ENCODE results near the gene PROX2. TPM values are rescaled to one million over a fixed set of nuclear protein-coding genes. Genes with fewer than 3 reads are reported as not detected.

PROX2 gene
- total and polyA plus RNA-seq, 11 donors, result not detected

GRCh38 chr14:74836251-74836960 is 39.5 kb downstream of the PROX2 start:
- WGBS, 4 donors, result 81 to 91% (median 88%) methylated on average over 1 of the region's 1 CpG
- peaks cover 0 to 38% (median 6%) of the 10 kb centered on the region in 12 donors for H3K4me1 ChIP-seq
- no peaks in the 10 kb centered on the region for H3K9me3 ChIP-seq
- intact Hi-C loops (cut with DNase I), result no loop called here
- DNase-seq, result no peak
- no peak for ATAC-seq
- H3K27me3 ChIP-seq, result no peaks in the 10 kb centered on the region
- TF ChIP-seq CTCF (IDR thresholded peaks at IDR 0.05) (no peak), POLR2A (IDR thresholded peaks at IDR 0.05) (no peak)
- no peak overlapping the region for H3K4me3 ChIP-seq
- H3K27ac ChIP-seq, result peak overlapping the region in 1 of 12 donors; percentile 88
- peaks cover 0 to 56% (median 24%) of the 10 kb centered on the region in 9 donors for H3K36me3 ChIP-seq

GRCh38 chr14:74835645-74836250 is 40.2 kb downstream of the PROX2 start:
- TF ChIP-seq CTCF (IDR thresholded peaks at IDR 0.05) (no peak), POLR2A (IDR thresholded peaks at IDR 0.05) (no peak)
- intact Hi-C loops (cut with DNase I), result no loop called here
- Histone ChIP-seq H3K36me3 (peaks cover 0 to 61% (median 31%) of the 10 kb centered on the region in 9 donors), H3K27me3 (no peaks in the 10 kb centered on the region), H3K4me1 (peaks cover 0 to 31% (median 6%) of the 10 kb centered on the region in 12 donors), H3K27ac (peak overlapping the region in 1 of 12 donors; percentile 88), H3K4me3 (no peak overlapping the region), H3K9me3 (no peaks in the 10 kb centered on the region)
- ATAC-seq (no peak), DNase-seq (no peak)
- 78 to 90% (median 86%) methylated on average over 7 of the region's 7 CpGs for WGBS, 4 donors

GRCh38 chr14:74834692-74835392 is 41.1 kb downstream of the PROX2 start:
- no peak for DNase-seq
- peaks cover 0 to 31% (median 6%) of the 10 kb centered on the region in 12 donors for H3K4me1 ChIP-seq
- 76 to 95% (median 93%) methylated on average over 4 to 5 of the region's 5 CpGs for WGBS, 4 donors
- H3K4me3 ChIP-seq, result no peak overlapping the region
- no peak for ATAC-seq
- TF ChIP-seq CTCF (IDR thresholded peaks at IDR 0.05) (no peak), POLR2A (IDR thresholded peaks at IDR 0.05) (no peak)
- no peaks in the 10 kb centered on the region for H3K9me3 ChIP-seq
- H3K36me3 ChIP-seq, result peaks cover 0 to 66% (median 40%) of the 10 kb centered on the region in 9 donors
- no peak overlapping the region for H3K27ac ChIP-seq
- intact Hi-C loops (cut with DNase I), result no loop called here
- H3K27me3 ChIP-seq, result no peaks in the 10 kb centered on the region

GRCh38 chr14:74832849-74833248 is 43.1 kb downstream of the PROX2 start:
- WGBS, 4 donors, result 96 to 99% (median 96%) methylated on average over 4 of the region's 4 CpGs
- Histone ChIP-seq H3K27ac (no peak overlapping the region), H3K27me3 (no peaks in the 10 kb centered on the region), H3K4me3 (no peak overlapping the region), H3K36me3 (peaks cover 0 to 80% (median 50%) of the 10 kb centered on the region in 9 donors), H3K9me3 (no peaks in the 10 kb centered on the region), H3K4me1 (peaks cover 0 to 21% (median 3%) of the 10 kb centered on the region in 12 donors)
- ATAC-seq (no peak), DNase-seq (no peak)
- intact Hi-C loops (cut with DNase I), result no loop called here
- TF ChIP-seq CTCF (IDR thresholded peaks at IDR 0.05), result no peak
- no peak for TF ChIP-seq POLR2A (IDR thresholded peaks at IDR 0.05)

Data from heart left ventricle (tissue), 16 donors.